Measurements from ENCODE around the gene MRC1. TPM values are rescaled to one million over a fixed set of nuclear protein-coding genes. Genes with fewer than 3 reads are reported as not detected.
"Not testable (repeated sequence)": the region's sequence is repeated elsewhere in the genome, so short reads cannot be mapped to it uniquely, and the experiment has no call there.

The MRC1 gene
- polyA plus RNA-seq, 2 of the 4 experiments (the other 2 are of a cell fraction): not detected

- TF ChIP-seq MAFK (IDR thresholded peaks at IDR 0.05; ENCODE audit: partially characterized antibody): peak; percentile 15
- H3K4me3 ChIP-seq; DNase-seq (ENCODE audit: low read depth in 1 of 2, low spot score in 1 of 2); FAIRE-seq; H3K4me1 ChIP-seq; H3K9me3 ChIP-seq; POLR2A ChIA-PET; H3K4me2 ChIP-seq; H3K27ac ChIP-seq; CTCF ChIA-PET; ATAC-seq: not testable (repeated sequence)
- 46% methylated on average over 7 of the region's 7 CpGs for WGBS (ENCODE audit: missing lambda C conversion rate)
Observed at GRCh38 chr10:17950269-17950668, 141.1 kb downstream of the MRC1 start.

GRCh38 chr10:17950726-17951125, 141.6 kb downstream of the MRC1 start:
- TF ChIP-seq CEBPB (IDR thresholded peaks at IDR 0.05) (no peak), PHF8 (IDR thresholded peaks at IDR 0.05; ENCODE audit: borderline replicate concordance, low read depth) (no peak), TFCP2L1 (CRISPR knock-in tag; IDR thresholded peaks at IDR 0.05) (no peak), ZSCAN20 (CRISPR knock-in tag; IDR thresholded peaks at IDR 0.05) (no peak), EP300 (IDR thresholded peaks at IDR 0.05) (no peak)
- no peak overlapping the region for H3K27ac ChIP-seq
- 0 out of 3 replicates have a peak, but pooled peaks cover 3% of the 10 kb centered on the region for H3K9me3 ChIP-seq
- no peaks in the 10 kb centered on the region for H3K4me1 ChIP-seq
- 58% methylated on average over 16 of the region's 22 CpGs for WGBS (ENCODE audit: missing lambda C conversion rate)
- FAIRE-seq (no peak), ATAC-seq (no peak), DNase-seq (ENCODE audit: low read depth in 1 of 2, low spot score in 1 of 2) (no peak)
- no peak overlapping the region for H3K4me3 ChIP-seq
- no peak overlapping the region for H3K4me2 ChIP-seq
- CTCF ChIA-PET: no interaction called here
- POLR2A ChIA-PET: no interaction called here

DNA sequence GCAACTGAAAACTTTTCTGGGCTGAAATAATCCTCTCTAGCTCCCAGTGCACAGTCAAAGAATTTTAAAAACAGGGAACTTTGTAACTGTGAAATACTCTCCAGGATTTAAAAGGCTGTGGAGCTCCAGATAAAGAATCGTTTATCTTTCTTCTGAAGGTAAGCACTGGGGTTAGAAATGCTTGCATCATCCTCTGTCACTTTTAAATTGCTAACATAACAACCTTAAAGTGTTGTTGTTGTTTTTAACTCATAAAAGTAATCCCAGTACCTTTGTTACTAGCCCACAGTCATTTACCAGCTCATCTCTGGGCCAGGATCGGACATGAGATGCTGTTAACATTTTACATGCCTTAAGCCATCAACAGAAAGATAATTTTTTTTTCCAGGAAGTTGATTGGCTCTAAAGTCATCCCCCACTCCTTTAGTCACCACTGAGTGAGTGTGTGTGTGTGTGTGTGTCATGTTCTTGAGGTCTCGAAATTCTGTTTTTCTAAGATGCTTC, 142.8 kb downstream of the MRC1 start, which contains the start of gene SLC39A12:
Gene SLC39A12 (plus strand): TSS at position 51 of the 504 bp plus-strand sequence. CDS start 1,359 bp downstream, outside the sequence.
- no peak within 1 kb of the TSS for H3K27ac ChIP-seq
- FAIRE-seq (no peak), ATAC-seq (no peak), DNase-seq (ENCODE audit: low read depth in 1 of 2, low spot score in 1 of 2) (no peak)
- H3K4me2 ChIP-seq: no peak within 1 kb of the TSS
- TF ChIP-seq PHF8 (IDR thresholded peaks at IDR 0.05; ENCODE audit: borderline replicate concordance, low read depth) (no peak), TP53 (CRISPR knock-in tag; IDR thresholded peaks at IDR 0.05) (no peak), HEYL (CRISPR knock-in tag; IDR thresholded peaks at IDR 0.05) (no peak), TFCP2L1 (CRISPR knock-in tag; IDR thresholded peaks at IDR 0.05) (no peak), MAZ (IDR thresholded peaks at IDR 0.05; ENCODE audit: borderline replicate concordance, low read depth, low read length) (no peak), FOSL2 (IDR thresholded peaks at IDR 0.05) (no peak), FOSL2 (CRISPR knock-in tag; IDR thresholded peaks at IDR 0.05) (no peak), ZSCAN20 (CRISPR knock-in tag; IDR thresholded peaks at IDR 0.05) (no peak), RARB (CRISPR knock-in tag; IDR thresholded peaks at IDR 0.05) (no peak), BHLHE40 (IDR thresholded peaks at IDR 0.05; ENCODE audit: low read depth, low read length) (no peak), ESRRA (IDR thresholded peaks at IDR 0.05; ENCODE audit: borderline replicate concordance, low read length) (no peak), ATOH8 (CRISPR knock-in tag; IDR thresholded peaks at IDR 0.05; ENCODE audit: low read depth) (no peak), KDM1A (IDR thresholded peaks at IDR 0.05; ENCODE audit: low read depth) (no peak), RFX5 (IDR thresholded peaks at IDR 0.05) (no peak), RCOR1 (IDR thresholded peaks at IDR 0.05; ENCODE audit: low read depth, low read length) (no peak), POLR2AphosphoS2 (conservative IDR thresholded peaks at IDR 0.05; ENCODE audit: low read length) (no peak), HOXB5 (CRISPR knock-in tag; IDR thresholded peaks at IDR 0.05) (no peak), CBX2 (IDR thresholded peaks at IDR 0.05; ENCODE audit: borderline replicate concordance, low read depth) (no peak), JUNB (IDR thresholded peaks at IDR 0.05) (no peak), EP300 (IDR thresholded peaks at IDR 0.05) (no peak)
- WGBS (ENCODE audit: missing lambda C conversion rate): 9% methylated on average over 3 of the region's 3 CpGs
- H3K4me1 ChIP-seq: no peaks in the 10 kb centered on the region
- ChIA-PET POLR2A (no interaction called here), CTCF (no interaction called here)
- H3K4me3 ChIP-seq: no peak within 1 kb of the TSS
- 0 out of 3 replicates have a peak, but pooled peaks cover 3% of the 10 kb centered on the region for H3K9me3 ChIP-seq

DNA sequence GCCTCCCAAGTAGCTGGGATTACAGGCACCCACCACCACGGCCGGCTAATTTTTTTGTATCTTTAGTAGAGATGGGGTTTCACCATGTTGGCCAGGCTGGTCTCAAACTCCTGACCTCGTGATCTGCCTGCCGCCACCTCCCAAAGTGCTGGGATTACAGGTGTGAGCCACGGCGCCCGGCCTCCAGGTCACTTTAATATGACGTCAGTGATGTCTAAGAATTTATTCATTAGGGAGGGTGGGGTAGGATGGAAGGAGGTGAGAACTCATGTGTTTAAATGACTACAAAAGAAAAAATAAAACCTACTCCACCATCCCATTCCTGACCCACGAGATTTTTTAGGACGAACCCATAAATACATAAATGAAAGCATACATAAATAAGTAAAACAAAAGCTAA, 145.2 kb downstream of the MRC1 start:
- not testable (repeated sequence) for DNase-seq (ENCODE audit: low read depth in 1 of 2, low spot score in 1 of 2); FAIRE-seq

More for the DNA sequence above, 145.2 kb downstream of the MRC1 start:
- H3K4me2 ChIP-seq, H3K4me3 ChIP-seq, CTCF ChIA-PET, H3K27ac ChIP-seq, H3K9me3 ChIP-seq, ATAC-seq, H3K4me1 ChIP-seq, POLR2A ChIA-PET: not testable (repeated sequence)
- 46% methylated on average over 10 of the region's 10 CpGs for WGBS (ENCODE audit: missing lambda C conversion rate)
